Measurements from ENCODE around the gene RPS15.

Gene RPS15

DNA sequence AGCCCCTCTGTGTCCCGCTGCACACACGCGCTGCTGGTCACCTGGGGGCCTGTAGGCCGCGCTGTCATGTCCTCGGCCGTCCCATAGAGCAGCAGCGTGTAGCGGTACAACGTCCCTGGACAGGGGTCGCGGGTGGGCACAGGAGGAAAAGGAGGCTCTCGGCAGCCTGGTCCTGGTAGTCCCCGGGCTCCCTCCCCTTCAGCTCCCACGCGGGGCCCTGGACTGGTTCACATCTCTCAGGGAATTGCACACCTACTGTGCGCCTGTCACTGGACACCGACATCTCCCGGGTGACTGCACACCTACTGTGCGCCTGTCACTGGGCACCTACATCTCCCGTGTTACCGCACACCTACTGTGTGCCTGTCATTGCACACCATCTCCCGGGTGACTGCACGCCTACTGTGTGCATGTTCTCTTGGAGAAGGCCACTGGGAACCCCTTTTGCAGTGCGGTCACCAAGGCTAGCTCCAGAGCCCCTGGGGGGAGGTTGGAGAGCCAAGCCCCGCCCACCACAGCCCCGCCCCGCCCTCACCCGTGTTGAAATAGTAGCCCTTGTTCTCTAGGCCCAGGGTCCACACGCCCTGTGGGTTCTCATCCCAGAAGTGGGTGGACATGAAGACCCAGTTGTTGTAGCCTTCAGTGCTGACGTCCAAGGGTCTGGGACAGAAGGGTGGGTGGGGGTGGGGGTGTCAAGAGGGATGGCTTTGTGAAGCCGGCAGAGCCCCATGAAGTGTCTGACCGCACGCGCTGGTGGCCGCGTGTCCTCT, 44.4 kb downstream of the RPS15 start:
- peaks cover 14% of the 10 kb centered on the region for H3K79me2 ChIP-seq (ENCODE audit: insufficient read depth, low read length)
- H4K20me1 ChIP-seq (ENCODE audit: insufficient read depth, low read length, poor library complexity, severe bottlenecking) = peaks cover 5% of the 10 kb centered on the region
- H3K9me3 ChIP-seq (ENCODE audit: insufficient read depth, low read depth, low read length) = no peaks in the 10 kb centered on the region
- TF ChIP-seq, protein P1, sequence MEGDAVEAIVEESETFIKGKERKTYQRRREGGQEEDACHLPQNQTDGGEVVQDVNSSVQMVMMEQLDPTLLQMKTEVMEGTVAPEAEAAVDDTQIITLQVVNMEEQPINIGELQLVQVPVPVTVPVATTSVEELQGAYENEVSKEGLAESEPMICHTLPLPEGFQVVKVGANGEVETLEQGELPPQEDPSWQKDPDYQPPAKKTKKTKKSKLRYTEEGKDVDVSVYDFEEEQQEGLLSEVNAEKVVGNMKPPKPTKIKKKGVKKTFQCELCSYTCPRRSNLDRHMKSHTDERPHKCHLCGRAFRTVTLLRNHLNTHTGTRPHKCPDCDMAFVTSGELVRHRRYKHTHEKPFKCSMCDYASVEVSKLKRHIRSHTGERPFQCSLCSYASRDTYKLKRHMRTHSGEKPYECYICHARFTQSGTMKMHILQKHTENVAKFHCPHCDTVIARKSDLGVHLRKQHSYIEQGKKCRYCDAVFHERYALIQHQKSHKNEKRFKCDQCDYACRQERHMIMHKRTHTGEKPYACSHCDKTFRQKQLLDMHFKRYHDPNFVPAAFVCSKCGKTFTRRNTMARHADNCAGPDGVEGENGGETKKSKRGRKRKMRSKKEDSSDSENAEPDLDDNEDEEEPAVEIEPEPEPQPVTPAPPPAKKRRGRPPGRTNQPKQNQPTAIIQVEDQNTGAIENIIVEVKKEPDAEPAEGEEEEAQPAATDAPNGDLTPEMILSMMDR (conservative IDR thresholded peaks at IDR 0.05; ENCODE audit: low read length) = no peak
- TF ChIP-seq EZH2phosphoT487 (IDR thresholded peaks at IDR 0.05; ENCODE audit: borderline replicate concordance) = no peak
- H3K9ac ChIP-seq (ENCODE audit: low read depth, low read length, poor library complexity, severe bottlenecking) = no peak overlapping the region
- H3K9me2 ChIP-seq (replicated peaks; ENCODE audit: low read depth, low read length) = no peaks in the 10 kb centered on the region
- H3K4me3 ChIP-seq (ENCODE audit: low read length, poor library complexity, severe bottlenecking) = no peak overlapping the region
- H2AFZ ChIP-seq (ENCODE audit: low read length) = no peak overlapping the region
- H3K4me2 ChIP-seq (ENCODE audit: low read depth, low read length, poor library complexity, severe bottlenecking) = no peak overlapping the region
- H3K4me1 ChIP-seq (ENCODE audit: insufficient read depth, low read length, poor library complexity, severe bottlenecking) = peaks cover 7% of the 10 kb centered on the region
- H3K27me3 ChIP-seq (ENCODE audit: insufficient read depth, low read length, poor library complexity, severe bottlenecking) = no peaks in the 10 kb centered on the region
- H3F3A ChIP-seq (ENCODE audit: low read depth) = no peaks in the 10 kb centered on the region
- H3K36me3 ChIP-seq (ENCODE audit: insufficient read depth, low read length) = no peaks in the 10 kb centered on the region

- H3K79me2 ChIP-seq (ENCODE audit: insufficient read depth, low read length) = peaks cover 6% of the 10 kb centered on the region
- no peaks in the 10 kb centered on the region for H3F3A ChIP-seq (ENCODE audit: low read depth)
- H4K20me1 ChIP-seq (ENCODE audit: insufficient read depth, low read length, poor library complexity, severe bottlenecking) = peaks cover 5% of the 10 kb centered on the region
- H3K4me3 ChIP-seq (ENCODE audit: low read length, poor library complexity, severe bottlenecking) = no peak overlapping the region
- no peaks in the 10 kb centered on the region for H3K9me2 ChIP-seq (replicated peaks; ENCODE audit: low read depth, low read length)
- H3K27me3 ChIP-seq (ENCODE audit: insufficient read depth, low read length, poor library complexity, severe bottlenecking) = no peaks in the 10 kb centered on the region
- no peak overlapping the region for H3K4me2 ChIP-seq (ENCODE audit: low read depth, low read length, poor library complexity, severe bottlenecking)
- H3K4me1 ChIP-seq (ENCODE audit: insufficient read depth, low read length, poor library complexity, severe bottlenecking) = peaks cover 4% of the 10 kb centered on the region
- TF ChIP-seq, protein P1 (conservative IDR thresholded peaks at IDR 0.05; ENCODE audit: low read length) = no peak
- TF ChIP-seq EZH2phosphoT487 (IDR thresholded peaks at IDR 0.05; ENCODE audit: borderline replicate concordance) = no peak
- H3K9ac ChIP-seq (ENCODE audit: low read depth, low read length, poor library complexity, severe bottlenecking) = no peak overlapping the region
- no peaks in the 10 kb centered on the region for H3K36me3 ChIP-seq (ENCODE audit: insufficient read depth, low read length)
- no peak overlapping the region for H2AFZ ChIP-seq (ENCODE audit: low read length)
- no peaks in the 10 kb centered on the region for H3K9me3 ChIP-seq (ENCODE audit: insufficient read depth, low read depth, low read length)
Measured at GRCh38 chr19:1483131-1483978, 45.2 kb downstream of the RPS15 start.

- peaks cover 4% of the 10 kb centered on the region for H3K4me1 ChIP-seq (ENCODE audit: insufficient read depth, low read length, poor library complexity, severe bottlenecking)
- H3K79me2 ChIP-seq (ENCODE audit: insufficient read depth, low read length) = no peaks in the 10 kb centered on the region
- H4K20me1 ChIP-seq (ENCODE audit: insufficient read depth, low read length, poor library complexity, severe bottlenecking) = no peaks in the 10 kb centered on the region
- H3K9ac ChIP-seq (ENCODE audit: low read depth, low read length, poor library complexity, severe bottlenecking) = no peak overlapping the region
- no peaks in the 10 kb centered on the region for H3F3A ChIP-seq (ENCODE audit: low read depth)
- H3K4me2 ChIP-seq (ENCODE audit: low read depth, low read length, poor library complexity, severe bottlenecking) = no peak overlapping the region
- no peaks in the 10 kb centered on the region for H3K9me2 ChIP-seq (replicated peaks; ENCODE audit: low read depth, low read length)
- TF ChIP-seq EZH2phosphoT487 (IDR thresholded peaks at IDR 0.05; ENCODE audit: borderline replicate concordance) = no peak
- TF ChIP-seq, protein P1 (conservative IDR thresholded peaks at IDR 0.05; ENCODE audit: low read length) = no peak
- H2AFZ ChIP-seq (ENCODE audit: low read length) = no peak overlapping the region
- no peaks in the 10 kb centered on the region for H3K36me3 ChIP-seq (ENCODE audit: insufficient read depth, low read length)
- no peak overlapping the region for H3K4me3 ChIP-seq (ENCODE audit: low read length, poor library complexity, severe bottlenecking)
- no peaks in the 10 kb centered on the region for H3K27me3 ChIP-seq (ENCODE audit: insufficient read depth, low read length, poor library complexity, severe bottlenecking)
- no peaks in the 10 kb centered on the region for H3K9me3 ChIP-seq (ENCODE audit: insufficient read depth, low read depth, low read length)
Measured at GRCh38 chr19:1483979-1484428, 45.8 kb downstream of the RPS15 start.
